ENCODE measurements around the gene GJC1.
"Not testable (repeated sequence)": the region's sequence is repeated elsewhere in the genome, so short reads cannot be mapped to it uniquely, and the experiment has no call there.

Gene GJC1

GRCh38 chr17:44825236-44825635, 4.9 kb downstream of the GJC1 start:
- H3K27ac ChIP-seq (ENCODE audit: low read depth, low read length) = not testable (repeated sequence)

GRCh38 chr17:44820631-44821212, 9.4 kb downstream of the GJC1 start:
- no peaks in the 10 kb centered on the region for H3K79me1 ChIP-seq (ENCODE audit: low read length)
- no peak overlapping the region for H3K18ac ChIP-seq (ENCODE audit: low read length)
- H3K4ac ChIP-seq (ENCODE audit: low read depth, low read length) = no peak overlapping the region
- peaks cover 2% of the 10 kb centered on the region for H3K79me2 ChIP-seq (ENCODE audit: control insufficient read depth, insufficient read depth, low read length, poor library complexity)
- no peak overlapping the region for H3K9ac ChIP-seq (ENCODE audit: low read length)
- H3K4me1 ChIP-seq (ENCODE audit: control insufficient read depth in 1 of 2, insufficient read depth in 2 of 2, low read length in 2 of 2) = no peaks in the 10 kb centered on the region
- H2BK5ac ChIP-seq (ENCODE audit: low read depth, low read length, poor library complexity) = no peak overlapping the region
- H3K23ac ChIP-seq (ENCODE audit: low read length) = no peak overlapping the region
- WGBS (ENCODE audit: extremely low coverage, insufficient coverage, insufficient read length) = no CpG with 5 or more reads among the region's 7 CpGs
- H3K4me2 ChIP-seq (ENCODE audit: low read length) = no peak overlapping the region
- H3K14ac ChIP-seq (ENCODE audit: low read length) = no peak overlapping the region
- H3K36me3 ChIP-seq (ENCODE audit: control insufficient read depth in 1 of 2, insufficient read depth in 2 of 2, low read length in 2 of 2) = peaks cover 2 to 3% of the 10 kb centered on the region in 2 experiments
- no peak overlapping the region for H2BK120ac ChIP-seq (ENCODE audit: insufficient read depth, low read length, poor library complexity)
- no peak overlapping the region for H3K4me3 ChIP-seq (ENCODE audit: low read depth, low read length)
- no peak overlapping the region for H2BK12ac ChIP-seq (ENCODE audit: low read length)
- H2AFZ ChIP-seq (ENCODE audit: insufficient read depth, low read length, poor library complexity) = no peak overlapping the region
- H4K91ac ChIP-seq (ENCODE audit: low read depth, low read length) = no peak overlapping the region
- no peak overlapping the region for H4K8ac ChIP-seq (ENCODE audit: low read depth, low read length)
- no peak overlapping the region for H3K27ac ChIP-seq (ENCODE audit: low read depth, low read length)
- no peaks in the 10 kb centered on the region for H3K27me3 ChIP-seq (ENCODE audit: insufficient read depth, low read length)
- DNase-seq = peak; percentile 68 to 82
- H2AK5ac ChIP-seq (ENCODE audit: low read length) = no peak overlapping the region
- no peaks in the 10 kb centered on the region for H3K9me3 ChIP-seq (ENCODE audit: insufficient read depth, low read depth, low read length)
- H4K12ac ChIP-seq (ENCODE audit: low read depth, low read length) = no peak overlapping the region

More at GRCh38 chr17:44825236-44825635, 4.9 kb downstream of the GJC1 start:
- no CpG with 5 or more reads among the region's 9 CpGs for WGBS (ENCODE audit: extremely low coverage, insufficient coverage, insufficient read length)
- not testable (repeated sequence) for H3K4me2 ChIP-seq (ENCODE audit: low read length); H2BK120ac ChIP-seq (ENCODE audit: insufficient read depth, low read length, poor library complexity); H2BK5ac ChIP-seq (ENCODE audit: low read depth, low read length, poor library complexity); H2BK12ac ChIP-seq (ENCODE audit: low read length); H2AK5ac ChIP-seq (ENCODE audit: low read length); H2AFZ ChIP-seq (ENCODE audit: insufficient read depth, low read length, poor library complexity); H3K14ac ChIP-seq (ENCODE audit: low read length); H4K12ac ChIP-seq (ENCODE audit: low read depth, low read length); H3K4me1 ChIP-seq (ENCODE audit: control insufficient read depth in 1 of 2, insufficient read depth in 2 of 2, low read length in 2 of 2); H3K27me3 ChIP-seq (ENCODE audit: insufficient read depth, low read length); H4K91ac ChIP-seq (ENCODE audit: low read depth, low read length); H3K36me3 ChIP-seq (ENCODE audit: control insufficient read depth in 1 of 2, insufficient read depth in 2 of 2, low read length in 2 of 2); H3K9ac ChIP-seq (ENCODE audit: low read length); H3K23ac ChIP-seq (ENCODE audit: low read length); H4K8ac ChIP-seq (ENCODE audit: low read depth, low read length); H3K9me3 ChIP-seq (ENCODE audit: insufficient read depth, low read depth, low read length); H3K4me3 ChIP-seq (ENCODE audit: low read depth, low read length); H3K18ac ChIP-seq (ENCODE audit: low read length)
- H3K4ac ChIP-seq (ENCODE audit: low read depth, low read length) = peak overlapping the region; percentile 83
- H3K79me1 ChIP-seq (ENCODE audit: low read length) = peaks cover 10% of the 10 kb centered on the region
- DNase-seq = peak; percentile 65 to 76
- H3K79me2 ChIP-seq (ENCODE audit: control insufficient read depth, insufficient read depth, low read length, poor library complexity) = peaks cover 13% of the 10 kb centered on the region

- H4K8ac ChIP-seq (ENCODE audit: low read depth, low read length); H3K9ac ChIP-seq (ENCODE audit: low read length); H2AFZ ChIP-seq (ENCODE audit: insufficient read depth, low read length, poor library complexity); H3K9me3 ChIP-seq (ENCODE audit: insufficient read depth, low read depth, low read length); H3K27me3 ChIP-seq (ENCODE audit: insufficient read depth, low read length); H2BK12ac ChIP-seq (ENCODE audit: low read length); H4K91ac ChIP-seq (ENCODE audit: low read depth, low read length); H3K23ac ChIP-seq (ENCODE audit: low read length); H3K4me2 ChIP-seq (ENCODE audit: low read length); H3K27ac ChIP-seq (ENCODE audit: low read depth, low read length); H2AK5ac ChIP-seq (ENCODE audit: low read length); DNase-seq; H3K4me1 ChIP-seq (ENCODE audit: control insufficient read depth in 1 of 2, insufficient read depth in 2 of 2, low read length in 2 of 2); H3K18ac ChIP-seq (ENCODE audit: low read length); H3K36me3 ChIP-seq (ENCODE audit: control insufficient read depth in 1 of 2, insufficient read depth in 2 of 2, low read length in 2 of 2); H2BK120ac ChIP-seq (ENCODE audit: insufficient read depth, low read length, poor library complexity); H3K79me2 ChIP-seq (ENCODE audit: control insufficient read depth, insufficient read depth, low read length, poor library complexity); H2BK5ac ChIP-seq (ENCODE audit: low read depth, low read length, poor library complexity); H3K79me1 ChIP-seq (ENCODE audit: low read length); H3K4me3 ChIP-seq (ENCODE audit: low read depth, low read length); H4K12ac ChIP-seq (ENCODE audit: low read depth, low read length); H3K14ac ChIP-seq (ENCODE audit: low read length): not testable (repeated sequence)
- peak overlapping the region; percentile 89 for H3K4ac ChIP-seq (ENCODE audit: low read depth, low read length)
- WGBS (ENCODE audit: extremely low coverage, insufficient coverage, insufficient read length) = no CpG with 5 or more reads among the region's 6 CpGs
These were observed 11.6 kb downstream of the GJC1 start for GRCh38 chr17:44818508-44818907.

- no peak overlapping the region for H3K18ac ChIP-seq (ENCODE audit: low read length)
- no peak overlapping the region for H3K23ac ChIP-seq (ENCODE audit: low read length)
- no peak overlapping the region for H3K4me3 ChIP-seq (ENCODE audit: low read depth, low read length)
- H3K9me3 ChIP-seq (ENCODE audit: insufficient read depth, low read depth, low read length) = no peaks in the 10 kb centered on the region
- H2BK120ac ChIP-seq (ENCODE audit: insufficient read depth, low read length, poor library complexity) = no peak overlapping the region
- no peak overlapping the region for H4K8ac ChIP-seq (ENCODE audit: low read depth, low read length)
- H3K79me2 ChIP-seq (ENCODE audit: control insufficient read depth, insufficient read depth, low read length, poor library complexity) = peaks cover 3% of the 10 kb centered on the region
- no peak overlapping the region for H3K4me2 ChIP-seq (ENCODE audit: low read length)
- H3K79me1 ChIP-seq (ENCODE audit: low read length) = no peaks in the 10 kb centered on the region
- no peak overlapping the region for H4K12ac ChIP-seq (ENCODE audit: low read depth, low read length)
- no peak overlapping the region for H4K91ac ChIP-seq (ENCODE audit: low read depth, low read length)
- no peak overlapping the region for H3K4ac ChIP-seq (ENCODE audit: low read depth, low read length)
- H2AFZ ChIP-seq (ENCODE audit: insufficient read depth, low read length, poor library complexity) = no peak overlapping the region
- no peak overlapping the region for H2AK5ac ChIP-seq (ENCODE audit: low read length)
- H3K9ac ChIP-seq (ENCODE audit: low read length) = no peak overlapping the region
- no peak overlapping the region for H3K14ac ChIP-seq (ENCODE audit: low read length)
- no peak overlapping the region for H2BK5ac ChIP-seq (ENCODE audit: low read depth, low read length, poor library complexity)
- no CpG with 5 or more reads among the region's 4 CpGs for WGBS (ENCODE audit: extremely low coverage, insufficient coverage, insufficient read length)
- no peak overlapping the region for H2BK12ac ChIP-seq (ENCODE audit: low read length)
- no peaks in the 10 kb centered on the region for H3K27me3 ChIP-seq (ENCODE audit: insufficient read depth, low read length)
- DNase-seq = no peak
- H3K4me1 ChIP-seq (ENCODE audit: control insufficient read depth in 1 of 2, insufficient read depth in 2 of 2, low read length in 2 of 2) = no peaks in the 10 kb centered on the region
- H3K36me3 ChIP-seq (ENCODE audit: control insufficient read depth in 1 of 2, insufficient read depth in 2 of 2, low read length in 2 of 2) = no peaks in the 10 kb centered on the region
- no peak overlapping the region for H3K27ac ChIP-seq (ENCODE audit: low read depth, low read length)
These were observed 17.8 kb downstream of the GJC1 start for GRCh38 chr17:44812263-44812662.
